HepG2 (cell line): Measurements from ENCODE around the gene IRF2. TPM values are rescaled to one million over a fixed set of nuclear protein-coding genes. Genes with fewer than 3 reads are reported as not detected.
A peak's percentile ranks its signal among the peaks of the same experiment; 100 is the strongest.

ENCODE experiments used
- ATAC-seq: fragments of 200-7000 bp; cut with Tn5 transposase; 3 replicates; pipeline ENCODE4 v1.9.1; 2020; ENCODE audit warnings: mild to moderate bottlenecking, moderate library complexity
- BruUV-seq: library from RNA; stranded (reverse); fragments of 400-500 nt; replicated peaks from 2 replicates; lab custom pipeline; 2021; lab: Mats Ljungman, UMichigan
- CTCF ChIA-PET: fragments of 300-600 bp; formaldehyde crosslinking; extraction: SDS; loops from one replicate; lab custom pipeline; 2021; ENCODE audit warnings: low total read pairs, inconsistent platforms, low intra/inter-chr PET ratio; lab: Yijun Ruan, JAX
- POLR2A ChIA-PET: fragments of 350-600 bp; sonication (Branson Sonifier 250); formaldehyde crosslinking; loops from one replicate; lab custom pipeline; 2020; ENCODE audit warnings: antibody characterized with exemption, inconsistent platforms; lab: Yijun Ruan, JAX
- DNase-seq: peaks from one replicate; pipeline ENCODE4 v3.0.0-alpha.2; 2015; ENCODE audit warnings: low spot score
- FAIRE-seq: peaks from 3 replicates; lab custom pipeline; 2011; peaks lifted over from hg19 to GRCh38; lab: Jason Lieb, UNC
- H2AFZ ChIP-seq: one replicate; pipeline ENCODE4 v1.6.1; 2011; ENCODE audit warnings: low read length, inconsistent platforms
- H3K27ac ChIP-seq: fragments of 300-600 bp; 3 replicates; pipeline ENCODE4 v1.8.0; 2011; ENCODE audit warnings: mixed run types, mild to moderate bottlenecking, mixed read lengths, low read length, inconsistent platforms; ENCODE audit not compliant: insufficient read depth; ENCODE audit errors: extremely low read length
- H3K27me3 ChIP-seq, 2 experiments: fragments of 200-600 bp in 1 of 2; 2 replicates in 1 of 2; 3 replicates in 1 of 2; pipeline versions ENCODE4 v1.6.0 to v1.8.0; 2011; ENCODE audit warnings: low read length in 2 of 2, mild to moderate bottlenecking in 2 of 2, moderate library complexity in 2 of 2, inconsistent platforms in 1 of 2; ENCODE audit not compliant: insufficient read depth in 2 of 2, control insufficient read depth in 1 of 2
- H3K36me3 ChIP-seq, 2 experiments: fragments of 200-600 bp in 1 of 2; replicated peaks in 1 of 2; 2 replicates in 1 of 2; 3 replicates in 1 of 2; pipeline versions ENCODE4 v1.5.1 to v1.8.0; 2011; ENCODE audit warnings: low read length in 2 of 2, inconsistent platforms in 1 of 2; ENCODE audit not compliant: insufficient read depth in 2 of 2, control insufficient read depth in 1 of 2
- H3K4me1 ChIP-seq: 2 replicates; pipeline ENCODE4 v1.5.1; 2012; ENCODE audit warnings: low read length, inconsistent platforms; ENCODE audit not compliant: insufficient read depth
- H3K4me2 ChIP-seq: 2 replicates; pipeline ENCODE4 v1.6.0; 2011; ENCODE audit warnings: low read depth, low read length, inconsistent platforms
- H3K4me3 ChIP-seq, 3 experiments: fragments of 200-600 bp in 1 of 3; sonication (generic), shearing (Covaris generic) in 1 of 3; replicated peaks in 1 of 3; 2 replicates each; pipeline ENCODE4 v1.5.1; 2011 to 2016; ENCODE audit warnings: low read length in 3 of 3, inconsistent platforms in 2 of 3, low read depth in 2 of 3, mild to moderate bottlenecking in 2 of 3, control low read depth in 1 of 3, mixed read lengths in 1 of 3; ENCODE audit not compliant: insufficient read depth in 1 of 3
- H3K79me2 ChIP-seq: one replicate; pipeline ENCODE4 v1.6.1; 2011; ENCODE audit warnings: low read length, inconsistent platforms; ENCODE audit not compliant: insufficient read depth
- H3K9ac ChIP-seq: 2 replicates; pipeline ENCODE4 v1.6.0; 2011; ENCODE audit warnings: mild to moderate bottlenecking, low read depth, low read length, inconsistent platforms; ENCODE audit not compliant: insufficient read depth
- H3K9me3 ChIP-seq: 2 replicates; pipeline ENCODE4 v1.5.1; 2012; ENCODE audit warnings: mild to moderate bottlenecking, low read length
- H4K20me1 ChIP-seq: 2 replicates; pipeline ENCODE4 v1.6.0; 2011; ENCODE audit warnings: inconsistent platforms, mild to moderate bottlenecking, low read length, moderate library complexity; ENCODE audit not compliant: insufficient read depth
- CHD4 ChIP-seq: fragments of 200-600 bp; sonication (generic); IDR thresholded peaks from 2 replicates; pipeline ENCODE4 v1.7.0; 2017; ENCODE audit warnings: mild to moderate bottlenecking, low read length, borderline replicate concordance
- HMGA1 ChIP-seq: sonication (generic); formaldehyde crosslinking; conservative IDR thresholded peaks from 2 replicates; pipeline ENCODE4 v1.4.0; 2020; ENCODE audit warnings: missing genetic modification reagents
- HOXA7 ChIP-seq: sonication (generic); formaldehyde crosslinking; IDR thresholded peaks from 2 replicates; pipeline ENCODE4 v1.8.1; 2022; ENCODE audit warnings: mild to moderate bottlenecking, missing genetic modification reagents, moderate library complexity
- MEIS1 ChIP-seq: sonication (generic); formaldehyde crosslinking; IDR thresholded peaks from 2 replicates; pipeline ENCODE4 v1.9.0; 2021; ENCODE audit warnings: mild to moderate bottlenecking, missing genetic modification reagents, moderate library complexity, borderline replicate concordance
- PBX2 ChIP-seq: IDR thresholded peaks from 2 replicates; pipeline ENCODE4 v1.6.1; 2016; ENCODE audit warnings: control low read depth
- REL ChIP-seq: sonication (generic); formaldehyde crosslinking; conservative IDR thresholded peaks from 2 replicates; pipeline ENCODE4 v1.8.0; 2022; ENCODE audit warnings: mild to moderate bottlenecking, missing genetic modification reagents, moderate library complexity
- STAT5B ChIP-seq: sonication (generic); formaldehyde crosslinking; IDR thresholded peaks from 2 replicates; pipeline ENCODE4 v1.4.0; 2020; ENCODE audit warnings: missing genetic modification reagents
- ZBTB4 ChIP-seq: sonication (generic); formaldehyde crosslinking; IDR thresholded peaks from 2 replicates; pipeline ENCODE4 v1.4.0; 2020; ENCODE audit warnings: missing genetic modification reagents, mild to moderate bottlenecking, borderline replicate concordance
- ZMYM3 ChIP-seq: sonication (generic); formaldehyde crosslinking; IDR thresholded peaks from 2 replicates; pipeline ENCODE4 v1.5.1; 2020; ENCODE audit warnings: mild to moderate bottlenecking, missing genetic modification reagents
- ZNF12 ChIP-seq: sonication (generic); formaldehyde crosslinking; IDR thresholded peaks from 2 replicates; pipeline ENCODE4 v1.5.0; 2020; ENCODE audit warnings: missing genetic modification reagents
- ZNF232 ChIP-seq: sonication (generic); formaldehyde crosslinking; IDR thresholded peaks from 2 replicates; pipeline ENCODE4 v1.4.0; 2020; ENCODE audit warnings: missing genetic modification reagents, borderline replicate concordance
- ZNF326 ChIP-seq: sonication (generic); formaldehyde crosslinking; IDR thresholded peaks from 2 replicates; pipeline ENCODE4 v1.4.0; 2020; ENCODE audit warnings: missing genetic modification reagents, borderline replicate concordance
- ZNF343 ChIP-seq: sonication (generic); formaldehyde crosslinking; IDR thresholded peaks from 2 replicates; pipeline ENCODE4 v1.4.0; 2020; ENCODE audit warnings: mild to moderate bottlenecking, missing genetic modification reagents
- ZNF570 ChIP-seq: sonication (generic); formaldehyde crosslinking; IDR thresholded peaks from 2 replicates; pipeline ENCODE4 v1.4.0; 2020; ENCODE audit warnings: mild to moderate bottlenecking, missing genetic modification reagents, borderline replicate concordance
- ZNF652 ChIP-seq: IDR thresholded peaks from 2 replicates; pipeline ENCODE4 v1.6.1; 2016; ENCODE audit warnings: low read depth, borderline replicate concordance
- ZNF720 ChIP-seq: sonication (generic); formaldehyde crosslinking; IDR thresholded peaks from 2 replicates; pipeline ENCODE4 v1.4.0; 2020; ENCODE audit warnings: missing genetic modification reagents
- ZNF781 ChIP-seq: sonication (generic); formaldehyde crosslinking; IDR thresholded peaks from 2 replicates; pipeline ENCODE4 v1.5.1; 2020; ENCODE audit warnings: borderline replicate concordance, mild to moderate bottlenecking, missing genetic modification reagents; ENCODE audit errors: not compliant biosample characterization
- ZNF792 ChIP-seq: IDR thresholded peaks from 2 replicates; pipeline ENCODE4 v1.6.1; 2016
- WGBS: methylation state at CpG from one replicate; pipeline ENCODE4 v1.1.6; 2017; ENCODE audit warnings: low lambda C conversion rate; 5-methylcytosine and 5-hydroxymethylcytosine counted together
- in situ Hi-C: cut with HindIII; loops from 2 replicates; pipeline ENCODE4 v1.10.0; 2017; ENCODE audit warnings: low pct_unique_long_range_greater_than_20kb; ENCODE audit not compliant: extremely low pct_ligation_motif_present
- intact Hi-C: fragments of 100-400 bp; cut with micrococcal nuclease; formaldehyde crosslinking; loops from one replicate; pipeline ENCODE4 v1.10.0; 2022; ENCODE audit not compliant: unreplicated experiment
- polyA plus RNA-seq, 8 experiments: library from polyadenylated mRNA; depleted of rRNA in 3 of 8; stranded (reverse) in 7 of 8; unstranded in 1 of 8; fragments of >200 nt; fragmentation: Illumina TruSeq in 4 of 8; extraction: Trizol in 4 of 8; gene quantifications; 2 replicates each; pipeline versions ENCODE4 v1.2.1 to v1.2.3, GENCODE V29; 2011 to 2016; ENCODE audit warnings: low read depth in 4 of 8, missing spikeins in 1 of 8, mixed read lengths in 1 of 8; ENCODE audit not compliant: insufficient read depth in 1 of 8
- total RNA-seq, 5 experiments: library from RNA; depleted of rRNA; stranded (reverse); fragments of >200 nt; fragmentation: Illumina TruSeq; extraction: Trizol; gene quantifications; 2 replicates each; pipeline ENCODE4 v1.2.3, GENCODE V29; 2016; ENCODE audit warnings: low read depth in 1 of 5

IRF2 gene
- total and polyA plus RNA-seq, 2 of the 13 experiments (the other 11 are each of a cell fraction or from before 2014, with no cell fraction given), result 15.5 to 28.8 TPM

GRCh38 chr4:184464759-184465454, 9.4 kb downstream of the IRF2 start:
- WGBS, result 35% methylated on average over 5 of the region's 5 CpGs
- H4K20me1 ChIP-seq, result peaks cover 40% of the 10 kb centered on the region
- no peaks in the 10 kb centered on the region for H3K9me3 ChIP-seq
- ATAC-seq (peak; percentile 90), FAIRE-seq (peak; percentile 86), DNase-seq (peak; percentile 77)
- intact Hi-C loops (loop anchor here (10.0 kb wide), 1 partner anchor 1270 kb away; no protein-coding TSS in a partner anchor), in situ Hi-C loops (no loop called here)
- peaks cover 0 to 3% of the 10 kb centered on the region in 2 experiments; a peak in 1 of 5 replicates for H3K36me3 ChIP-seq
- peaks cover 75% of the 10 kb centered on the region for H3K79me2 ChIP-seq
- no peak overlapping the region for H3K9ac ChIP-seq
- no TSS peak for BruUV-seq
- no peak overlapping the region for H2AFZ ChIP-seq
- POLR2A ChIA-PET, result interaction anchor here (1.0 to 2.2 kb wide), 3 partner anchors 9 to 25 kb away, joined by 3 to 8 read pairs (median 5); partner anchors contain the start of gene IRF2
- H3K4me1 ChIP-seq, result peaks cover 49% of the 10 kb centered on the region
- H3K27me3 ChIP-seq, result no peaks in the 10 kb centered on the region
- H3K4me3 ChIP-seq, result no peak overlapping the region
- peak overlapping the region; percentile 46 for H3K4me2 ChIP-seq
- peak overlapping the region; percentile 41 for H3K27ac ChIP-seq
- CTCF ChIA-PET, result no interaction called here
- TF ChIP-seq ZNF326 (CRISPR knock-in tag) (no peak), HMGA1 (CRISPR knock-in tag) (no peak), REL (CRISPR knock-in tag) (no peak), ZNF652 (CRISPR knock-in tag) (peak; percentile 36; the same call in 1 of the 2 replicates), PBX2 (CRISPR knock-in tag) (no peak), STAT5B (no peak), ZNF232 (CRISPR knock-in tag) (no peak), CHD4 (no peak), MEIS1 (CRISPR knock-in tag) (peak; percentile 37; the same call in 1 of the 2 replicates), ZNF781 (CRISPR knock-in tag) (no peak), ZNF570 (no peak), ZNF720 (CRISPR knock-in tag) (no peak), HOXA7 (no peak), ZMYM3 (CRISPR knock-in tag) (no peak), ZBTB4 (no peak), ZNF792 (CRISPR knock-in tag) (0 out of 2 replicates have a peak, but pooled peaks have one; percentile 23), ZNF343 (CRISPR knock-in tag) (no peak), ZNF12 (CRISPR knock-in tag) (no peak)
